NCI-H1436 treated with DMSO at 0.1 percent for 48 hours (cell line): ENCODE data around the gene PAK5.

ENCODE experiments used
- DNase-seq: peaks from one replicate; lab custom pipeline; 2025; lab: John Stamatoyannopoulos, UW

PAK5 gene

DNA sequence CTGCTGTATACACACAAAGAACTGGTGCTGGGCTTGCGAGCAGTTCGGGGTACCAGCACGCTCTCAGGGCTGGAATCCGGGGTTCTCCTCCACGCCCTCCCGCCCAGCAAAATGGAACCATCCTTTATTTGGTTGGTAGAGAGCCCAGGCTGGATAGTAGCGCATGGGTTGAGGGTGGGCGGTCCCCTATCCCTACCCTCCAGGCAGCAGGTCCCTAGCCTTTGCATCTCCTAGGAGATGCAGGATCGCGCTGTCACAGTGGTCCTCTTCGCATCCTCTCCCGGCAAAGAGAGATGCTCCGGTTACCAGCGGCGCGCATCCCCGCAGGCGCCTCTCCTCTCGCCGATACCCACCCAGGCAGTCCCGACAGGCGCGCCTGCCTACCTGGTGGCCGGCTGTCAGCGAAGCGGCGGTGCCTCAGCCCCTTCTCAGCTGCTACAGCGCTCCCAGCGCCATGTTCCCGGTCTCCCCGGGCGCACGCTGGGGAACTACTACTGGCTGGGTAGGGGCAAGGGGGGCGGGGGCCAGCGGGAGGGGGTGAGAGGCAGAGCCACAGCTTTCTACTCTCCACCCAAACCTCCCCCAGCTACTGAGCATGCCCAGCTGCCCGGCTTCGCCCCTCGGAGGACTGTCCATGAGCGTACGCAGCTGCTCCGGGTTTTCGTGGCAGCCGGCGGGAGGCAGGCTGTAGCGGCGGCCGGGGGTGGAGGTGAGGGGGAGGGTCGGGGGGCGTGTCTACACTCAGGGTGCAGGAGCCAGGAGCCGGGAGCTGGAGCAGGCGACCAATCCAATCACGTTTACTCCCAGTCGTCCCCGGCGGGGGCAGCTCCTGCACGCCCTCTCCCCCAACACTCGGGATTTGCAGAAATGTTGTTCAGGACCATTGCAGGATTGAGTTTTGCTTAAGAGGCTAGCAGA is at the start of gene PAK5:
Gene PAK5, minus strand, starts transcription at position 699 of the 918 bp plus-strand sequence. CDS start 194,748 bp downstream, outside the sequence.
- DNase-seq, result peak; percentile 81

DNA sequence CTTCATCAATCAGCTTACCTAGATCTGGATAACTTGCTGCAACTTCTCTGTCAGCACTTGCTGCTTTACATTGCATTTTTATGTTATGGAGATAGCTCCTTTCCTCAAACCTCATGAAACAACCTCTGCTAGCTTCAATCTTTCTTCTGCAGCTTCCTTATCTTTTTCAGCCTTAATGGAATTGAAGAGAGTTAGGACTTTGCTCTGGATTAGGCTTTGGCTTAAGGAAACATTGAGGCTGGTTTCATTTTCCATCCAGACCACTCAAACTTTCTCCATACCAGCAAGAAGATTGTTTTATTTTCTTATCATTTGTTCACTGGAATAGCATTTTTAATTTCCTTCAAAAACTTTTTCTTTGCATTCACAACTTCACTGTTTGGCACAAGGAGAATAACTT is 48.8 kb upstream of the PAK5 start:
- no peak for DNase-seq

DNA sequence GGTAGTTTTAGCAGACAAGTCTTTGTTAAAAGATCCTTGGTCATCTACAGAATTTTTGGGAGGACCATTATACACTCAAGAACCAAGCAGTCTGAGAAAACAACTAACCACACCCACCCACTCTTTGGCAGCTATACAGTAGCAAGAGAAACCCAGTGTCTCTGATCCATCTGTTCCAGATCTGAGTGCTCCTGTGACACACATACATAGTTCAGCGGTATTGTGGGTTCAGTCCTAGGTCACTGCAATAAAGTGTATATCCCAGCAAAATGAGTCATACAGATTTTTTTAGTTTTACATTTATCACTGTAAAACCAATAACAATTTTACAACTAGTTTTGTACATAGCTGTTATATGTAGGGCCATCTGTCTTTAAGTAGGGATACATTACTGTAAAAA is 47.4 kb upstream of the PAK5 start:
- DNase-seq, result no peak

DNA sequence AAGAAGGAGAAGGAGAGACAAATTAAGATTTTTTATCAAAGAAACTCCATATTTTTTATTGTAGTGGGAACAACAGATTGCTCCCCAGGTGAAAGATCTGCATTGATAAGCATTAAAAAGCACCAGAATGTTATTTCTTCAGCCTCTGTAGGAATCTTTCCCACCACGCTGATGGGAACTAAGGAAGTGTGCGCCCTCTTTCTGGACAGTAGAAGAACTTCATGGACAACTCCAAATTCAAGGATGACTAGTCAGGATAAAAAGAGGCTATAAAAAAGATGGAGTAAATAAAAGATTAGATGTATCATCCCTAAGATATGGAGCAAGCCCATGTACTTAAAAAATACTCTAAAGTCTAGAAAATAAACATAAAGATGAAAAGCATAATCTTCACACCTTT is 45.8 kb upstream of the PAK5 start:
- no peak for DNase-seq

DNA sequence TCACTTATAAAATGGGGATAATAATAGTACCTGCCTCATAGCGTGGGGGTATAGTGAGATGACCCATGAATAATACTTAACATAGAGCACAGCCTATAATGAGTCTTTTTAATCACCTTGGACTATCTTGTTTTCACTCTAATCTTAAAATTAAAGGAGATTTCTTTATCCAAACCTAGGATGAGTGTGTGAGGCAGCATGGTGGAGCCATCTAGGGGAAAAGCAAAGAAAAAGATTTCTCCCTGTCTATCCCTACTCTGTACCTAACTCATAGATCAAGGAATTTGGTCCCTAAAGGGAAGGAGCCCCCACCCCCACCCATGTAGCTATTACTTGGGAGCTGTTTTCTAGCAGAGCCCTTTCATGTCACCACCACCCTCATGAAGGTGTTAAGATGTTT is 45.2 kb upstream of the PAK5 start:
- no peak for DNase-seq

DNA sequence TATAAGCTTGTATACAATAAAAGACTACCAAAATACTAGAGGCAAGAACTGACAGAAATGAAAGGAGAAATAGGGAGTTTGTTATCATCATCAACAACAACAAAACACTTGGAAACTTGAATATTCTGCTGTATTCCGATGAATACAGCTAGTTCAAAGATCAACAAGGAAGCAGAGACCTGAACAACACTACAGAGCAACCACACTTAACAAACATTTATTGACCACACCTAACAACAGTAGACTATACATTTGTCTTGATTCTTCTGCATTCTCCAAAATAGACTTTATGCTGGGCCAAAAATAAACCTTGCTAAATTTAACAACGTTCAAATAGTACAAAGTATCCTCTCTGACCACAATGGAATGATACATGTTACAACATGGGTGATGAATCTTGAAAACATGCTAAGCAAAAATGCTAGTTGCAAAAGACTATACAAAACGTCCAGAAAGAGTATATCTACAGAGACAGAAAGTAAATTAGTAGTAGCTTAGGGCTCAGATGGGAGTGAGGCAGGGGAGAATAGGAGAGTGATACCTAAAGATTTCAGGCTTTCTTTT is 39.1 kb upstream of the PAK5 start:
- DNase-seq, result no peak

DNA sequence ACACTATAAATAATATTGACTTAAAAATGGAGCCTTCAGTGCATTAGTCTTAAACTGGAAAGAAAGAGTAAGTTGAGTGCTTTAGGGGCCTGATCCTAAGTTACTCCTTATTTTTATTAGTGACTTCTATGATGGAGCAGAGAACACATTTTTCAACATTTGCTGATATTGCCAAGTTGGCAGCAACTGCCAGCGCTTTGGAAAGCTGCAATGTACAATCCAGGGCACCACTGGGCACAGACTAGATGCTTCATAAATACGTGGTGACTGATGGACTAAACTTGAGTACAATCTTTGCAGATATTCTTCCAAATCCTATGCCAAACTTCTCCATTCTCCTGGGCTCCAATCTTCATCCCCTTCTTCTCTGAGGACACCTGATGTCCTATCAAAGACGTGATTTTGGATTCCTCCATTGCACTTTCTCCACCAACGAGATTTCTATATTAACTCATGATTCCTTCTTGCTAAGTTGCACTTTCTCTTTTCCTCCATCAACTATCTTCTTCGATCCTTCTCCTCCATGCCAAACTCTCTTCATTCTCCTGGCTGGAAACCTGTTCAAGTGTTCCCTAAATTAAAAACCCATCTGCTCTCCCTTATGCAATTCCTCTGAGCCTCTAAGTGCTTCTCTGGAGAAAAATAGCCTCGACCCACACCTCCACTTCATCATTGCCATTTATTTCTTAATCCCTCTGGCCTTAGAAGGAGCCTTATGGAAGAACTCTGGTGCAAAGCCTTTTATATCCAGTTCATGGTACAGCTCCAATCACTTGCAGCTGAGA is 28.5 kb upstream of the PAK5 start:
- no peak for DNase-seq

DNA sequence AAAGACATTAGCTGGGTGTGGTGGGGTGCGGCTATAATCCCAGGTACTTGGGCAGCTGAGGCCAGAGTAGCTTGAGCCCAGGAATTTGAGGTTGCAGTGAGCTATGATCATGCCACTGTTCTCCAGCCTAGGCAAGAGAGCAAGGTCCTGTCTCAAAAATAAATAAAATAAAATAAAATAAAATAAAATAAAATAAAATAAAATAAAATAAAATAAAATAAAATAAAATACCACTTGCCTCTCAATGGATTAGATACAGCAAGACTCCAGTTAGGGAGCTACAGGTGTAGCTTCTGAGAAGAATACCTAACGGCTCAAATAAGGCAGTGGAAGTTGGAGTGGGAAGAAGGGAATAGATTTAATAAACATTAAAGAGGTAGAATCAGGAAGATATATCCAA is 13.7 kb upstream of the PAK5 start:
- DNase-seq, result no peak

DNA sequence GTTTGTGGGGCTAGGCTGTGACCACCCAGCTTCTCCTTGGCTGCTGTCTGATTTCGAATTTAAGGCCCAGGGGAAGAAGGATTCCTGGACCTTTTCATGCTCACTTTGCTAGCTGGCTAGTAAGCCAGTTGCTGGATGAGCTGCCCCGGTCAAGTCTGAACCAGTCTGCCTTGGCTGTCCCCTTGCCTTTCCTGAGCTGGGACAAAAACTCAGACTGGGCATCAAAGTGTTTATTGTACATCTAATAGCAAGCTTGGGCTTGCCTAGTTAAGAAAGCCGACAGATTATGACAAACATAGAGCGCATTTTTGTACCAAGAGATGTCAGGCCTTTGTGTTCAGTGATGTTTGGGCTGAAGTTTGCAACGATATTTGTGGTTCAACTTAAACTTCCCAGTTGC is 750 bp upstream of the PAK5 start:
- DNase-seq, result no peak

DNA sequence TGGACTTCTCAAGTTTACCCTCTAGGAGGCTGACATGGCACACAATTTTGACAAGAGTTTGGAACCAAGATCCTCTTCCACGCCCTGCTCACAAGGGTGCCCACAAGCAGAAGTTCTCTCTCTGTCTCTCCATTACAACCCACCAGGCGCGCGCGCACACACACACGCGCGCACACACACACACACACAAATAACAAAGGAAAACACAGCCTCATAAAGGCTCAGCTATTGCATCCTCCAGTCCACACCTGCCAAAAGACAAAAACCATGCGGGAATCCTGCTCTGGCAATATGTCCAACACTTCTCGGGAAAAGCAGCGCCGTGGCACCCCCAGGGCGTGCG is 870 bp downstream of the PAK5 start:
- DNase-seq, result no peak

DNA sequence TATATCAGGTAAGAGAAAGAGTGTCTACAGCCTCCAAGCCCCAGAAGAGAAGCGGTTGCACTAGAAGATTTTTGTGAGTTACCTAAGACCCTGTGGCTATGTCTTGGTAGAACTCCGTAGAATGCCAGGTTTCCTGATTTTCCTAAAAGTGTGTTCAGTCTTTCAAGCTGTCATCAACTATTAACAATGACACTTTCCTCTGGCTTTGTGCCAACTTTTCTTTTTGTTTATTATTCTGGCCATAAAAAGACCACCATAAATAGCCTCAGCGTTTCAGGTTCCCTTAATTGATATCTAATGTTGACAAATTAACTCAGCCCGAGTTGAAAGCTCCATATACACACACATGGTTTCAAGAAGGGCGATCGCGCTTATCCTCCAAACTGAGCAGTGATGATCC is 1.2 kb downstream of the PAK5 start:
- DNase-seq, result no peak

DNA sequence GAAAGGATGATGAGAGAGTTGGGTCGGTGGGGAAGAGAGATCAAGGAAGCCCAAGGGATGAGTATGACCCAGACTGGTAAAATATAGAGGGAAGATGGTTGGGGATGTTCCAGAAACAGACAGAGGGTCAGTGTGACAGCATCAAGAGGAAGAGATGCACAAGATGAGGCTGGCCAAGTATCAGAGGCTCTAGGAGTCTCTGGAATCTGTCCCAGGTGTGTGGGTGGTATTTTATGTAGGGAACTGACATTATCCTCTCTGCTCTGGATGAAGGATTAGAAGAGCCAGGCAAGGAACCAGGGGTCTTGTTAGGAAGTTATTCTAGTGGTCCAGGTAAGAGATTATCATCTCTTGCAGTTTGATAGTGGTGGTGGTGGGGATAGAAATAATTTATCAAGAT is 3.6 kb downstream of the PAK5 start:
- DNase-seq, result no peak

DNA sequence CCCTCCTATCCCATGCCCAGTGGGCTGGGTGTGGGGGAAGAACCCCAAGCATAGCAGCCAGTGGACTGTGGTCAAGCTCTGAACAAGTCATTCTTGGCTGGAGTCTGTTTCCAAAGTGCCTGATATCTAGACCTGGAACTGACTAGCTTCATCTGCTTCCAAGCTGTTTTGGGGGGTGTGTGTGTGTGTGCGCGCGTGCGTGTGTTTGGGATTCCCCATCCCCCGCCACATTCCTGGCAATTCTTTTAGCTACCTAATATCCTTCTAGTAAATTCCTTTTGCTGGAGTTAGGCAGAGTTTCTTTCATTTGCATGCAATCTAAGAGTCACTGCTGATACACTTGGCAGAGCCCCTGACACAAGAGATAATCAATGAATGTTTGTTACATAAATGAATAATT is 7.8 kb downstream of the PAK5 start:
- no peak for DNase-seq

DNA sequence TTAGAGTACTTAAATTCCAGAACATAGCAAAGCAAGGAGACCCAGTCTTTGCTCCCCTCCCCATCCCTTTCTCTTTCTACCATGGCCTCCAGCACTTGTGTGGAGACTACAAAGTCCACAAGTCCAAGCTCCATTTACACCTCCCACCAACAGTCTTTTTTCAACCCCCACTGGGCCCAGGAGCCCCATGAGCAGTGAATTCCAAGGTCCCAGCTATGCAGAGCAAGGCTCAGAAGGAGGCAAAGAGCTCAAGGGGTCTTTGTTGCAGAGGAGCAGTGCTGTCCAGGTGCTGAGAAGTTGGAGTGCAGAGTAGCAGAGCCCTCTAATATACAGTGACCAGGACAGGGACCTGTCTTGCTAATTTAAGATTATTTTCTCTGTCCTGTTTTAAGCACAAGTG is 9.0 kb downstream of the PAK5 start:
- DNase-seq, result no peak

DNA sequence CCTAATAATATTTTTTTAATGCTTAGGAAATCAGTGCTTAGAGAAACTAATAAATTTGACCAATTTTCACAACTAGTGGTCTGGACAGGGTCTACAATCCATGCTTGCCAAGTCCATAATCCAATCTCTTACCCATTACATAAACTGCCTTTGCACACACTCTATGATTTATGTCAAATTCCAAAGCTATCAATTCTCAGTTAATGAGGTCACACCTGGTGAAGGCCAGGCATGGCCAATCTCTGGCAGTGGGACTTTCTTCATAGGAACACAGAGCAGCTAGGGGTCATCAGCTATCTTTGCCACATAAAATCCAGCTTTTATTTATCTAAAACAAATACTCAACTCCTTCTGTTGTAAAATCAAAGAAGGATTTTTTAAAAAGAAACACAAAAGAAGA is 21.2 kb downstream of the PAK5 start:
- DNase-seq, result no peak

DNA sequence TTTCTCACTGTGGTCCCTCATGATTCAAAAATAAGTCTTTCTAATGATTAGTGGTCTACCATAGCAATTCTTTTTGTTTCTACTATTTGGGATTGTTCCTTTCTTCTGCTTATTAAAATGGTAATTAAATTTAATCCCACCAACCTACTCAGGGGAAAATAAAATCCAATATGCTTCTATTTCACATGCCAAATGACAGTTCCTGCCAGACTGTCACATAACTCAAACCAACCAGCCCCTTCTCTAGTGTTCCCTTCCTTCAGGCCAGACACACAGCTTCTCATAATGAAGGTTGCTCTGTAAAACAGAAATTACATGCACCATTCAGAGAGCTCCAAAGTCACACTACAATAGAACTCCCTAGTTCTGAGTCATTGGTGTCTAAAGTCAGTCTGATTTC is 23.2 kb downstream of the PAK5 start:
- no peak for DNase-seq

DNA sequence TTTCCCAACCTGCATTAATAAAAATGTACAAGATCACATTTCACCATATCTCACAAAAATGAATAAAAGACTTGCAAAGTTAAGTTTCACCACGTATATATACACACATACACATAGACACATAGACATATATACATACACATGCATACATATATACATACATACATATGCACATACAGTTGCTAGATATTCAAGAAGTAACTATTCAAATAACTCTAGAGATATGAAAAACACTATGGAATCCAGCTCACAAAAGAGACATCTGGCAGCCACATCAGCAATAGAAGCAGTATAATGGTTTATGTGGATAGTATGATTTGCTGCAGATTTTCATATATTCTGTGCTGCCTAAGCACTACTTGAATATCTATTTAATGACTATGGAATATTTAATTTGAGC is 28.1 kb downstream of the PAK5 start:
- DNase-seq, result no peak

DNA sequence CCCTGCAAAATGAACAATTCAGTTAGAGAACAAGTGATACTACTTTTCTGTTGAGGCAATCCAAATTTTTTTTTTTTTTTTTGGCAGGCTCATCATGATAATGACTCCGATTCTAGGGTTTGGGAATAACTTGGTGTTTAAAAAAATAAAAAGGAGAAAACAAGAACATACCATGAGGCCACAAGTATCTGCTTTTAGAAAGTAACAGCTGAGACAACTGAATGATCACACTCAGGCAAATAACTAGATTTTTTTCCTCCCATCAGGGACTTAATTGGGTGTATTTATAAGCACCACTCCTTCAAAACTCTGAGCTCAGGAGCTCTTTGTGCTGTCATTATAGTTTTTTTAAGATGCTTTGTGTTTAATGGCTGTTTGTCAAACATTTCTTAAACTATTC is 29.6 kb downstream of the PAK5 start:
- no peak for DNase-seq

DNA sequence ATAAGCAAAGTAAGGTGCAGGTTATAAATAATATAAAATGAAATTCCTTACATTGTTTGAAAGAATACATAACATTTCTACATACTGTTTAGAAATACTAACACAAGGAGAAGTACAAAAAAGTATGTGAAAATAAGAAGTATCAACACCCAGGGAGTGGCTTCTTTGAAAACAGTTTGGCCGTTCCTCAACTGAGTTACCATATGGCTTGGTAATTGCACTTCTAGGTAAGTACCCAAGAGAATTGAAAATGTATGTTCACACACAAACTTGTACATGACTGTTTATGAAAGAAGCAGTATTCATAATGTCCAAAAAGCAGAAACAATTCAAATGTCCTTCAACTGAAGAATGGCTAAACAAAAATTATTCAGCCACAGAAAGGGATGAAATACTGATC is 30.7 kb downstream of the PAK5 start:
- DNase-seq, result no peak

DNA sequence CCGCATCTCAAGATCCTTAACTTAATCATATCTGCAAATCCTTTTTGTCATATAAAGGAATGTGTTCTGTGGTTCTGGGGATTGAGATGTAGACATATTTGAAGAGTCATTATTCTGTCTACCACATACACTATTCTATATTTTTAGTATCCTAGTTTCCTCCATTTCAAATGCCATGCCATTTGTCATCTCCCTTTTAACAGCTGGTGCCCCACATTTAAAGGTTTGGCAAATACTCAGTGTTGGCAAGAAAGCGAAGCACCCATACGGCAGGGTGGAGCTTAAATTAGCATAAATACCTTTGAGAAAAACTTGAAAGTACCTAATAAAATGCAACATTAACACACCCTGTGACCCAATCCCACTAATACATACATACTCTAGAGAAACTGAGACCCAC is 31.7 kb downstream of the PAK5 start:
- no peak for DNase-seq

DNA sequence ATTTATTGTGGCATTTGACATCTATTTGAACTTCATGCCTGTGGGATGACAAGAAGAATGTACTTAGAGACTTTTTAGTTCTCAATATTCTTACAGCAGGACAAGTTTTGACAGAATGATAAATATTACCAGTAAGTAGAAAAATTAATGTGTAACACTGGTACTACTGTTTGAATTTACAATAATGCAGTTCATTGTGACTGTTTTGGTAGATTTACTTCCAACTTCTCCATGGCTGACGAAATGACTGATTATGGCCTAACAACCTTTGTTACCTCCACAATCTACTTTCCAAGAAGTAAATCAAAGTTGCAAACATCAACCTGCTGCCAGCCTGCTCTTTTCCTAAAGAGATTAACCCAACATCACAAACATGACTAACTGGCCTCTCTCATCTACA is 38.5 kb downstream of the PAK5 start:
- no peak for DNase-seq

DNA sequence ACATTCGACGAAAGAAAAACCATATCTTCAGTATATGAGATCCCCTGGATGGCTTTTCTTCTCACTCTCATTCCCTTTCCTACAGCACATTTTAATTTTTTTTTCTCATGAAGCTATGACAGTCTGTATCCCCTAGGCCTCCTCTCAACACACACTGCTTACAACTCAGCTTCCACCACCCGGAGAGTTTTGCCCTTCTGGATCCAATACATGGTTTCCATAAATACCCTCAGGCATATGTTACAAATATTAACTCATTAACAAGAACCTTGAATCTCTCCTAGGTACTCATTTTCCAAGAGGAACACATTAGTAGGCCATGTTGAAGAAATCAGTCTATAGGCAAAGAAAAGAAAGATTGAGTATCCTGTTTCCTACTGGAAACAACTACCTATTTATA is 44.0 kb downstream of the PAK5 start:
- DNase-seq, result no peak

DNA sequence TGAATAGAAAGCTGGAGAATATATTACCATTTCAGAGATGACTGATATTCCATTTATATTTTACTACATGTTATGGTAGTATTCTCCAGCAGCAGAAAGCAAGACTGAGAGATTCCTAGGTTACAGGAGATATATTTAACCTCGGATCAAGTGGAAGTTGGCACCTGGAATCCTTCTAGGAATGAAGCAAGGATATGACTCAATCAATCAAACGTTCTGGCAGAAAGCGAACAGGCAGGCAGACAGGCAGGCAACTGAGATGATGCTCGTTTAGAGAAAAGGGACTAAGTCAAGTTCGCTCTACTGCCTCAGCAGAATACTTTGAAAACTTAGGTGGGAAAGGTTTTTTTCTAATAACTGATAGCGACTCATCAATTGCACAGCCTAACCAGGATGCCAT is 46.2 kb downstream of the PAK5 start:
- no peak for DNase-seq
